ENCODE data around the gene EML4.

GRCh38 chr2:42331569-42332284 lies 162.6 kb downstream of the EML4 start:
- TF ChIP-seq POLR2A (IDR thresholded peaks at IDR 0.05), result no peak
- TF ChIP-seq CTCF (IDR thresholded peaks at IDR 0.05), result no peak
